ENCODE data around the gene UBC. TPM values are rescaled to one million over a fixed set of nuclear protein-coding genes. Genes with fewer than 3 reads are reported as not detected.

UBC gene
- total and polyA plus RNA-seq, 9 of the 15 experiments (the other 6 are each of a cell fraction or from before 2014, with no cell fraction given): 533 to 1,153 (median 813) TPM

GRCh38 chr12:124861898-124862676 is 52.4 kb downstream of the UBC start (continued):
- TF ChIP-seq MGA (IDR thresholded peaks at IDR 0.05) (0 out of 2 replicates have a peak, but pooled peaks have one; percentile 3), C11orf30 (IDR thresholded peaks at IDR 0.05; ENCODE audit: low read depth) (no peak), CBFB (CRISPR knock-in tag; IDR thresholded peaks at IDR 0.05) (0 out of 2 replicates have a peak, but pooled peaks have one; percentile 8), ZBTB40 (IDR thresholded peaks at IDR 0.05) (no peak), ZBTB40 (CRISPR knock-in tag; IDR thresholded peaks at IDR 0.05) (no peak), CTBP1 (IDR thresholded peaks at IDR 0.05; ENCODE audit: borderline replicate concordance) (0 out of 2 replicates have a peak, but pooled peaks have one; percentile 16)

Data from K562 (cell line).